Smooth muscle cell of the brain vasculature (primary cell): ENCODE data around the gene ADM5.

Experiments
- DNase-seq: peaks from one replicate; pipeline ENCODE4 v3.0.0-alpha.2; 2012; ENCODE audit warnings: low read depth, low spot score

ADM5 gene

GRCh38 chr19:49679771-49680413, 9.5 kb upstream of the ADM5 start:
- DNase-seq = no peak

- peak; percentile 76 for DNase-seq
Measured at GRCh38 chr19:49680421-49681351, 8.7 kb upstream of the ADM5 start.

DNA sequence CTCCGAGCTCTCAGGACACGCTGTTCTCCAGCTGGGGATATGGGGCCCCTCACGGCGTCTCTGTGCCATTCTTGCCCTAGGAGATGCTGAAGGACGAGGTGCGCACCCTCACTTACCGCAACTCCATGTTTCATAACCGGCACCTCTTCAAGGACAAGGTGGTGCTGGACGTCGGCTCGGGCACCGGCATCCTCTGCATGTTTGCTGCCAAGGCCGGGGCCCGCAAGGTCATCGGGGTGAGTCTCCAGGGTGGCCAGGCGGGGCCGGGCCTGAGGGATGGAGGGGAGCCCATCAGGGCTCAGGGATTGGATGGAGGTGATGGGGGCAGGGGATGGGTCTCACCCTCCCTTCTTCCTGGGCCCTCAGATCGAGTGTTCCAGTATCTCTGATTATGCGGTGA, 7.6 kb upstream of the ADM5 start:
- no peak for DNase-seq

- no peak for DNase-seq
Measured at GRCh38 chr19:49682274-49682673, 7.1 kb upstream of the ADM5 start.

- DNase-seq = no peak
Measured at GRCh38 chr19:49683814-49684250, 5.6 kb upstream of the ADM5 start.

DNA sequence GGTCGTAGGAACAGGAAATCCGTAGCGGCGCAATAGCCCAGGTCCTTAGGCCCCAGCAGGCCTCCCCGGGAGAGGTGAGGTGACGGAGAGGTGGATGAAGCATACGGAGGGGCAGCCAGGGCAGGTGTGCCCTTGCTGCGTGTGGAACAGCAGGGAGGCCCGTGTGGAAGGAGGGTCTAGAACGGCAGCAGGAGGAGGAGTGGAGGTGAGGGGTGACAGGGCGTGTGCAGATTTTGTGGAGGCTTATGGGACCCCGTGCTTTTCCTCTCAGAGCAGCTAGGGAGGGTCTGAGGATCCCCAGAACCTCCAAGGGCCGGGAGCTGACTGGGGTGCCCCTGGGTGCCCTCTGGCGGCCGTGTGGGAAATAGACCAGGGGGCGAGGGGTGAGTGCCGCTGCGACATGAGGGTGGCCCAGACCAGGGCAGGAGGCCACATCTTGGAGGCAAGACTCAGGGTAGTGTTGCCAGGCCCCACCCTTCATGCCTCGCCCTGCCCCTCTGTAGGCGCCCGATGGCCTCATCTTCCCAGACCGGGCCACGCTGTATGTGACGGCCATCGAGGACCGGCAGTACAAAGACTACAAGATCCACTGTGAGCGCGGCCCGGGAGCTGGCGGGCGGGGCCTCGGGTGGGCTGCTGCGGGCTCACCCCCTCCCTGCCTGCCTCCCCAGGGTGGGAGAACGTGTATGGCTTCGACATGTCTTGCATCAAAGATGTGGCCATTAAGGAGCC, 5.0 kb upstream of the ADM5 start:
- DNase-seq = no peak

- DNase-seq = no peak
Measured at GRCh38 chr19:49684983-49685553, 4.3 kb upstream of the ADM5 start.

GRCh38 chr19:49685845-49686332, 3.5 kb upstream of the ADM5 start:
- no peak for DNase-seq

DNA sequence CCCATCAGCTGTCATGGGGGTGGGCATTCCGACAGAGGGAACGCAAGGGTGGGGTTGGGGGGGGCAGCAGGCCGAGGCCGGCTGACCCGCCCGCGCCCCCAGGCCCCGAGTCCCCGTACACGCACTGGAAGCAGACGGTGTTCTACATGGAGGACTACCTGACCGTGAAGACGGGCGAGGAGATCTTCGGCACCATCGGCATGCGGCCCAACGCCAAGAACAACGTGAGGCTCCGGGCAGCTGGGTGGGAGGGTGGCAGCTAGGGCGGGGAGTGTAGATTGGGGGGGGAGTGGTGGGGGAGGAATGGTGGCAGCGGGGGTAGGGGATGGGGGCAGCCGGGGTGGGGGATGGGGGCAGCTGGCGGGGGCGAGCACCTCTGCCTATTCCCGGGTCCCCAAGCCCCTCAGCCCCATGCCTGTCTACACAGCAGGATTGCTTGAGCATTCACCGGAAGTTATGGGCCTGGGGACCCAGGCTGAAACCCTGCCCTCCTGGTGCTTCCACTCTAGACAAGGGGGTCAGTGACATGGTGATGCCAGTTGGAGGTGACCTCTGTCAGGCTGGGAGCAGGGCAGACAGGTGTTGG, 2.8 kb upstream of the ADM5 start:
- DNase-seq = no peak

DNA sequence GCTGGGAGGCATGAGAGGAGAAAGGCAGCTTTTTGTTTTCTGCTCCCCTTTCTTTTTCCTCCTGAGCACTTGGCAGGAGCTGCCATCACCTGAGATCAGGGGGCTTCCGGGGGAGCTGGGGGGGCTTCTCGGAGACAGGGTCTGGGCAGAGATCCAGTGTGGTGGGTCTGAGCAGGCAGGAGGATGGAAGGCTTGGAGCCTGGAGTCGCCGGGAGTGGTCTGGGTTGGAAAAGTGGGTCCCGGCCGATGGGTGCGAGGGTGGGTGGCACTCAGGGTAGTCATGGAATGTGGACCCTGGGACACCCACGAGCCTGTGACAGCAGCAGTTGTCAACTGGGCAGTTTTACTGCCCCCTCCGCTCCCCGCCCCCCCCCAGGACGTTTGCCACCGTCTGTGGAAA, 2.2 kb upstream of the ADM5 start:
- DNase-seq = no peak

GRCh38 chr19:49687566-49688316, 1.7 kb upstream of the ADM5 start:
- no peak for DNase-seq

GRCh38 chr19:49688531-49689132, 762 bp upstream of the ADM5 start:
- DNase-seq = no peak

DNA sequence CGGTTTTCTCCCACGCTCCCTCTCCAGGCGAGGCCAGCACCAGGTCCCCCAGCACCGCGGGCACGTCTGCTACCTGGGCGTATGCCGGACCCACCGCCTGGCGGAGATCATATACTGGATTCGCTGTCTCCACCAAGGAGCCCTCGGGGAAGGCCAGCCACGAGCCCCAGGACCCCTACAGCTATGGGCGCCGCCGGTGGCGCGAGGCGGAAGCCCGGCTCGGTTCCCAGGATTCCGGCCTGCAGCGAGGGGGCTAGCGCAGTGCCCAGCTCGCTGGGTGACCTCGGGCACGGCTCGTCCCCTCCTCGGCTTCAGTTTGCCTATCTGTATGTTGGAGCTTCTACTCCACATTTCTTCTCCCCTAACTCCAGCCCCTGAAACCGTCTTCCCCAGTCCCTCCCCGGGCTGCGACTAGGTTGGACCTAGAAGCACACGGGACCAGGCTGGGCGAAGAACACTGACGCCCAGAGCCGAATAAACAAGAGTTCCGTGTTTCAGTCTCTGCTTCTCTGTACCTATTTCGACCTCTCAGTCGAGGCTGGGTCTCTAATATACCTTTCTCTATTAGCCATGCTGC, 773 bp downstream of the ADM5 start:
- no peak for DNase-seq

- DNase-seq = no peak
Measured at GRCh38 chr19:49690656-49691242, 1.4 kb downstream of the ADM5 start, which contains the start of gene CPT1C. Gene CPT1C (plus strand): TSS chr19:49691116. CDS start chr19:49692253, 1,137 bp downstream.

DNA sequence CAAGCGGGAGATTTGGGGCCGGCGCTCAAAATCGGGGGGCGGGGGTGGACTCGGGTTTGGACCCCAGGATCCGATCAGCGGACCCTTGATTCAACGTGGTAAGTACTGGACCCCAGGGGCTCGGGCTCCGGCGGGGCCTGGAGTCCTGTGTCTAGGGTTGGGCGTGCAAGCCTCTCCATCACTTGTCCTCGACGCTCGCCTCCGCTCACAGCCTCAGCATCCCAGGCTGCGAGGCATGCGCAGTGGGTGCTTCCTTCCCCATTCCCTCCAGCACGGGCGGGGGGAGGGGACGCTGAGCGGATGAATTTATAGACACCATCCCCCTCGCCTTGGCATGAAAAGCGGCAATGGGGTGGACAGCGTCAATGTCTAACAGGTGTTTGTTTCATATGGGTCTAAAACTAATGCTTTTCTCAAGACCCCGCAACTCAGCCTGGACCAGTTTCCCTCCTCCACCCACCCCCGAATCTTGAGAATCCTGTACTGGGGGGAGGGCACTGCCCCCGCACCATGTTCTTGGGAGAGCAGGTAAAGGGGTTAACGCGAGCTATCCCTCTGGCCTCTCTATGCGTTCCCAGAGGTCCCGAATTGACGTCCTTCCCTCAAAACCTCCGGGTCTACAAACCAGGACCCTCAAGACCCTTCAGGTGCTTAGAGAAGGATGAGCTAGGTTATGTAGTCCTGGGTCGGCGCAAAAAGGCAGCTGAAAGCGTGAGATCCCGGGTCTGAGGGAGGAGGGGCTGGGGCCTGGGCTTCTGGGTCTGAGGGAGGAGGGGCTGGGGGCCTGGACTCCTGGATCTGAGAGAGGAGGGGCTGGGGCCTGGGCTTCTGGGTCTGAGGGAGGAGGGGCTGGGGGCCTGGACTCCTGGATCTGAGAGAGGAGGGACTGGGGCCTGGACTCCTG, 2.1 kb downstream of the ADM5 start:
- DNase-seq = peak; percentile 41

DNA sequence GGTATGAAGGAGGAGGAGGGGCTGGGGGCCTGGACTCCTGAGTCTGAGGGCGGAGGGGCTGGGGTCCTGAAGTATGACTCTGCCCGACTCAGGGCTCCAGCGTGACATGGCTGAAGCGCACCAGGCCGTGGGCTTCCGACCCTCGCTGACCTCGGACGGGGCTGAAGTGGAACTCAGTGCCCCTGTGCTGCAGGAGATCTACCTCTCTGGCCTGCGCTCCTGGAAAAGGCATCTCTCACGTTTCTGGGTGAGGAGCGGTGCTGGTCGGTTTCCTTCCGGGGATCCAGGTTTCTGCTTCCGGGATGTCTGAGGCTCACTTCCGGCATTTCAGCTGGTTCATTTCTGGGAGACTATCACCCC, 2.7 kb downstream of the ADM5 start:
- DNase-seq = no peak

GRCh38 chr19:49696115-49696514, 6.7 kb downstream of the ADM5 start:
- no peak for DNase-seq

- no peak for DNase-seq
Measured at GRCh38 chr19:49696865-49697264, 7.5 kb downstream of the ADM5 start.
